Osteoblast (primary cell): ENCODE results near the gene PAQR8. TPM values are rescaled to one million over a fixed set of nuclear protein-coding genes. Genes with fewer than 3 reads are reported as not detected.

Source experiments
- DNase-seq: peaks from one replicate; pipeline ENCODE4 v3.0.0; 2011; ENCODE audit warnings: low spot score, mixed read lengths; ENCODE audit not compliant: insufficient read length; ENCODE audit errors: missing footprints
- H2AFZ ChIP-seq: 2 replicates; pipeline ENCODE4 v1.6.0; 2011; ENCODE audit warnings: mild to moderate bottlenecking, low read length
- H3K27ac ChIP-seq: 2 replicates; pipeline ENCODE4 v1.5.1; 2011; ENCODE audit warnings: mild to moderate bottlenecking, low read depth, low read length, moderate library complexity
- H3K27me3 ChIP-seq: 2 replicates; pipeline ENCODE4 v1.6.0; 2012; ENCODE audit warnings: mild to moderate bottlenecking, control low read depth, inconsistent platforms, low read length, moderate library complexity; ENCODE audit not compliant: insufficient read depth
- H3K36me3 ChIP-seq: 2 replicates; pipeline ENCODE4 v1.5.1; 2011; ENCODE audit warnings: mild to moderate bottlenecking, low read length, control low read depth, moderate library complexity; ENCODE audit not compliant: insufficient read depth
- H3K4me1 ChIP-seq: 2 replicates; pipeline ENCODE4 v1.5.1; 2011; ENCODE audit warnings: mild to moderate bottlenecking, low read length, control low read depth, moderate library complexity; ENCODE audit not compliant: insufficient read depth
- H3K4me2 ChIP-seq: 2 replicates; pipeline ENCODE4 v1.6.0; 2011; ENCODE audit warnings: mild to moderate bottlenecking, low read length; ENCODE audit not compliant: insufficient read depth
- H3K4me3 ChIP-seq: fragments of 200-600 bp; sonication (generic); 3 replicates; pipeline ENCODE4 v1.5.1; 2012; ENCODE audit warnings: mild to moderate bottlenecking, low read length, inconsistent platforms; ENCODE audit not compliant: insufficient read depth
- H3K79me2 ChIP-seq: 2 replicates; pipeline ENCODE4 v1.6.0; 2012; ENCODE audit warnings: mild to moderate bottlenecking, low read length, control low read depth, inconsistent platforms; ENCODE audit not compliant: insufficient read depth
- H3K9me3 ChIP-seq: 2 replicates; pipeline ENCODE4 v1.5.1; 2011; ENCODE audit warnings: low read depth, low read length, control low read depth
- H4K20me1 ChIP-seq: 2 replicates; pipeline ENCODE4 v1.6.0; 2012; ENCODE audit warnings: mild to moderate bottlenecking, low read length, control low read depth; ENCODE audit not compliant: insufficient read depth
- CTCF ChIP-seq: IDR thresholded peaks from 2 replicates; pipeline ENCODE4 v1.5.1; 2011; ENCODE audit warnings: mild to moderate bottlenecking, low read depth, low read length, moderate library complexity; ENCODE audit errors: extremely low read depth
- total RNA-seq: library from RNA; depleted of rRNA; stranded (reverse); fragments of >200 nt; gene quantifications from 2 replicates; pipeline ENCODE4 v1.2.3, GENCODE V29; 2012

Gene PAQR8
- total RNA-seq, 1 donor, result 3.6 TPM

GRCh38 chr6:52388790-52389189 is 26.8 kb downstream of the PAQR8 start:
- no peak overlapping the region for H2AFZ ChIP-seq
- H3K27ac ChIP-seq, result no peak overlapping the region
- H3K79me2 ChIP-seq, result no peaks in the 10 kb centered on the region
- TF ChIP-seq CTCF, result no peak
- DNase-seq, result no peak
- H3K9me3 ChIP-seq, result no peaks in the 10 kb centered on the region
- no peak overlapping the region for H3K4me2 ChIP-seq
- H3K4me1 ChIP-seq, result peaks cover 18% of the 10 kb centered on the region
- H4K20me1 ChIP-seq, result no peaks in the 10 kb centered on the region
- H3K27me3 ChIP-seq, result no peaks in the 10 kb centered on the region
- no peak overlapping the region for H3K4me3 ChIP-seq
- no peaks in the 10 kb centered on the region for H3K36me3 ChIP-seq

GRCh38 chr6:52389264-52389625 is 27.3 kb downstream of the PAQR8 start:
- H3K9me3 ChIP-seq, result no peaks in the 10 kb centered on the region
- H3K27me3 ChIP-seq, result no peaks in the 10 kb centered on the region
- no peaks in the 10 kb centered on the region for H4K20me1 ChIP-seq
- peaks cover 18% of the 10 kb centered on the region for H3K4me1 ChIP-seq
- H3K27ac ChIP-seq, result no peak overlapping the region
- no peaks in the 10 kb centered on the region for H3K79me2 ChIP-seq
- no peak for TF ChIP-seq CTCF
- no peaks in the 10 kb centered on the region for H3K36me3 ChIP-seq
- H2AFZ ChIP-seq, result no peak overlapping the region
- DNase-seq, result no peak
- H3K4me3 ChIP-seq, result no peak overlapping the region
- no peak overlapping the region for H3K4me2 ChIP-seq

GRCh38 chr6:52389626-52390360 is 27.8 kb downstream of the PAQR8 start:
- no peaks in the 10 kb centered on the region for H3K27me3 ChIP-seq
- H2AFZ ChIP-seq, result no peak overlapping the region
- no peaks in the 10 kb centered on the region for H3K79me2 ChIP-seq
- peak; percentile 14 for TF ChIP-seq CTCF
- peak overlapping the region; percentile 37 for H3K4me2 ChIP-seq
- H3K27ac ChIP-seq, result peak overlapping the region; percentile 27
- no peaks in the 10 kb centered on the region for H3K9me3 ChIP-seq
- no peaks in the 10 kb centered on the region for H4K20me1 ChIP-seq
- no peak for DNase-seq
- no peaks in the 10 kb centered on the region for H3K36me3 ChIP-seq
- peak overlapping the region; percentile 7 for H3K4me3 ChIP-seq
- H3K4me1 ChIP-seq, result peaks cover 18% of the 10 kb centered on the region

- H3K36me3 ChIP-seq, result no peaks in the 10 kb centered on the region
- no peaks in the 10 kb centered on the region for H3K9me3 ChIP-seq
- no peaks in the 10 kb centered on the region for H4K20me1 ChIP-seq
- no peak for TF ChIP-seq CTCF
- H3K4me3 ChIP-seq, result peak overlapping the region; percentile 7
- no peak overlapping the region for H2AFZ ChIP-seq
- no peak for DNase-seq
- peak overlapping the region; percentile 37 for H3K4me2 ChIP-seq
- no peaks in the 10 kb centered on the region for H3K27me3 ChIP-seq
- H3K27ac ChIP-seq, result peak overlapping the region; percentile 27
- H3K4me1 ChIP-seq, result peaks cover 18% of the 10 kb centered on the region
- no peaks in the 10 kb centered on the region for H3K79me2 ChIP-seq
Measured at GRCh38 chr6:52390361-52390727, 28.4 kb downstream of the PAQR8 start.
